ENCODE data around the gene REEP5. TPM values are rescaled to one million over a fixed set of nuclear protein-coding genes. Genes with fewer than 3 reads are reported as not detected.
A peak's percentile ranks its signal among the peaks of the same experiment; 100 is the strongest.

The REEP5 gene
- total and polyA plus RNA-seq, 8 donors: 18.8 to 102 (median 40.4) TPM

GRCh38 chr5:112885001-112885400 is 37.0 kb downstream of the REEP5 start:
- H3K27ac ChIP-seq: peak overlapping the region in 2 of 5 donors; percentile 13 to 33
- H3K36me3 ChIP-seq: peaks cover 23 to 91% (median 82%) of the 10 kb centered on the region in 4 donors
- TF ChIP-seq POLR2AphosphoS5 (IDR thresholded peaks at IDR 0.05): no peak
- TF ChIP-seq EP300 (IDR thresholded peaks at IDR 0.05): no peak
- no peak for TF ChIP-seq POLR2A (IDR thresholded peaks at IDR 0.05)
- no peak for TF ChIP-seq CTCF (IDR thresholded peaks at IDR 0.05)
- DNase-seq: peak in 1 of 2 donors; percentile 63
- no peaks in the 10 kb centered on the region for H3K27me3 ChIP-seq
- 42 to 70% (median 56%) methylated on average over 3 of the region's 3 CpGs for WGBS, 5 donors
- H3K4me1 ChIP-seq: peaks cover 6 to 19% (median 12%) of the 10 kb centered on the region in 4 donors
- no peaks in the 10 kb centered on the region for H3K9me3 ChIP-seq
- H3K4me3 ChIP-seq: no peak overlapping the region
- intact Hi-C loops (cut with DNase I; ENCODE audit: low total_unique reads): no loop called here

- Histone ChIP-seq H3K9me3 (no peaks in the 10 kb centered on the region), H3K27me3 (no peaks in the 10 kb centered on the region), H3K27ac (no peak overlapping the region), H3K36me3 (peaks cover 28 to 93% (median 91%) of the 10 kb centered on the region in 4 donors), H3K4me1 (peaks cover 7 to 35% (median 20%) of the 10 kb centered on the region in 4 donors), H3K4me3 (no peak overlapping the region)
- intact Hi-C loops (cut with DNase I; ENCODE audit: low total_unique reads): no loop called here
- TF ChIP-seq POLR2AphosphoS5 (IDR thresholded peaks at IDR 0.05): no peak
- no peak for TF ChIP-seq CTCF (IDR thresholded peaks at IDR 0.05)
- TF ChIP-seq EP300 (IDR thresholded peaks at IDR 0.05): no peak
- TF ChIP-seq POLR2A (IDR thresholded peaks at IDR 0.05): no peak
- DNase-seq: no peak
- 87 to 95% (median 91%) methylated on average over 2 of the region's 2 CpGs for WGBS, 5 donors
These were observed 38.8 kb downstream of the REEP5 start for GRCh38 chr5:112883192-112883591.

GRCh38 chr5:112880219-112880964 is 41.6 kb downstream of the REEP5 start:
- intact Hi-C loops (cut with DNase I; ENCODE audit: low total_unique reads): no loop called here

GRCh38 chr5:112878760-112879159 is 43.3 kb downstream of the REEP5 start:
- WGBS, 5 donors: 45 to 59% (median 51%) methylated on average over 4 of the region's 4 CpGs
- H3K27me3 ChIP-seq: no peaks in the 10 kb centered on the region
- peak overlapping the region in 2 of 5 donors; percentile 3 to 10 for H3K27ac ChIP-seq
- peaks cover 15 to 91% (median 82%) of the 10 kb centered on the region in 4 donors for H3K36me3 ChIP-seq
- H3K4me3 ChIP-seq: no peak overlapping the region
- intact Hi-C loops (cut with DNase I; ENCODE audit: low total_unique reads): no loop called here
- peak in 1 of 2 donors; percentile 22 for DNase-seq
- TF ChIP-seq CTCF (IDR thresholded peaks at IDR 0.05) (no peak), POLR2AphosphoS5 (IDR thresholded peaks at IDR 0.05) (peak in 1 of 3 donors; percentile 26)
- no peaks in the 10 kb centered on the region for H3K9me3 ChIP-seq
- H3K4me1 ChIP-seq: peaks cover 0 to 26% (median 11%) of the 10 kb centered on the region in 4 donors

More at GRCh38 chr5:112880219-112880964, 41.6 kb downstream of the REEP5 start:
- DNase-seq: peak in 1 of 2 donors; percentile 14
- Histone ChIP-seq H3K36me3 (peaks cover 15 to 94% (median 90%) of the 10 kb centered on the region in 4 donors), H3K4me1 (peaks cover 6 to 33% (median 20%) of the 10 kb centered on the region in 4 donors), H3K27ac (peak overlapping the region in 1 of 5 donors; percentile 7), H3K9me3 (no peaks in the 10 kb centered on the region), H3K27me3 (no peaks in the 10 kb centered on the region), H3K4me3 (no peak overlapping the region)
- 74 to 92% (median 85%) methylated on average over 2 of the region's 2 CpGs for WGBS, 5 donors
- no peak for TF ChIP-seq POLR2A (IDR thresholded peaks at IDR 0.05)
- no peak for TF ChIP-seq POLR2AphosphoS5 (IDR thresholded peaks at IDR 0.05)
- no peak for TF ChIP-seq CTCF (IDR thresholded peaks at IDR 0.05)
- no peak for TF ChIP-seq EP300 (IDR thresholded peaks at IDR 0.05)

Measured in stomach (tissue), 9 donors.